ENCODE measurements around the gene NOG.

NOG gene

GRCh38 chr17:56597495-56597990, 4.0 kb downstream of the NOG start:
- DNase-seq: peak in 1 of 14 donors; percentile 3

GRCh38 chr17:56598466-56598865, 5.0 kb downstream of the NOG start:
- DNase-seq: no peak

GRCh38 chr17:56599088-56599487, 5.6 kb downstream of the NOG start:
- no peak for DNase-seq

- no peak for DNase-seq
Observed at GRCh38 chr17:56599566-56599965, 6.1 kb downstream of the NOG start.

GRCh38 chr17:56600256-56600655, 6.8 kb downstream of the NOG start:
- DNase-seq: no peak

- DNase-seq: no peak
Observed at GRCh38 chr17:56601591-56601990, 8.1 kb downstream of the NOG start.

GRCh38 chr17:56602292-56603130, 9.0 kb downstream of the NOG start:
- DNase-seq: no peak

GRCh38 chr17:56603486-56604238, 10.2 kb downstream of the NOG start:
- no peak for DNase-seq

GRCh38 chr17:56604691-56605290, 11.3 kb downstream of the NOG start:
- DNase-seq: no peak

GRCh38 chr17:56608944-56609343, 15.4 kb downstream of the NOG start:
- no peak for DNase-seq

- DNase-seq: no peak
Observed at GRCh38 chr17:56610321-56610720, 16.8 kb downstream of the NOG start.

- DNase-seq: no peak
Observed at GRCh38 chr17:56613131-56613530, 19.6 kb downstream of the NOG start.

GRCh38 chr17:56614522-56614921, 21.0 kb downstream of the NOG start:
- no peak for DNase-seq

GRCh38 chr17:56616239-56616638, 22.7 kb downstream of the NOG start:
- no peak for DNase-seq

GRCh38 chr17:56623383-56623782, 29.9 kb downstream of the NOG start:
- no peak for DNase-seq

- no peak for DNase-seq
Observed at GRCh38 chr17:56624309-56624708, 30.8 kb downstream of the NOG start.

GRCh38 chr17:56624912-56625311, 31.4 kb downstream of the NOG start:
- DNase-seq: no peak

GRCh38 chr17:56629531-56630075, 36.1 kb downstream of the NOG start:
- DNase-seq: no peak

- DNase-seq: no peak
Observed at GRCh38 chr17:56630202-56630601, 36.7 kb downstream of the NOG start.

- no peak for DNase-seq
Observed at GRCh38 chr17:56633681-56634080, 40.2 kb downstream of the NOG start.

- DNase-seq: no peak
Observed at GRCh38 chr17:56635641-56636040, 42.1 kb downstream of the NOG start.

- DNase-seq: no peak
Observed at GRCh38 chr17:56636265-56636664, 42.8 kb downstream of the NOG start.

GRCh38 chr17:56637254-56637653, 43.8 kb downstream of the NOG start:
- no peak for DNase-seq
